Mesendoderm (in vitro differentiated cells): ENCODE data around the gene MMP8.
"Not testable (repeated sequence)": the region's sequence is repeated elsewhere in the genome, so short reads cannot be mapped to it uniquely, and the experiment has no call there.

ENCODE experiments used
- DNase-seq: peaks from one replicate; pipeline ENCODE4 v3.0.0; 2013
- H2AK5ac ChIP-seq: 2 replicates; pipeline ENCODE4 v1.6.1; 2013; ENCODE audit warnings: low read length, inconsistent platforms
- H2BK120ac ChIP-seq: 2 replicates; pipeline ENCODE4 v1.6.1; 2013; ENCODE audit warnings: low read depth, mild to moderate bottlenecking, low read length, moderate library complexity, mixed read lengths
- H2BK15ac ChIP-seq: replicated peaks from 2 replicates; pipeline ENCODE4 v1.6.1; 2013; ENCODE audit warnings: low read depth, mild to moderate bottlenecking, moderate library complexity
- H2BK5ac ChIP-seq: 2 replicates; pipeline ENCODE4 v1.6.1; 2013; ENCODE audit warnings: low read length, inconsistent platforms
- H3K18ac ChIP-seq: 2 replicates; pipeline ENCODE4 v1.6.1; 2013; ENCODE audit warnings: mild to moderate bottlenecking, low read length, mixed read lengths
- H3K23ac ChIP-seq: one replicate; pipeline ENCODE4 v1.6.1; 2013; ENCODE audit warnings: low read length
- H3K27ac ChIP-seq: 2 replicates; pipeline ENCODE4 v1.5.1; 2013; ENCODE audit warnings: low read depth, mild to moderate bottlenecking, inconsistent platforms, low read length, moderate library complexity
- H3K27me3 ChIP-seq: 2 replicates; pipeline ENCODE4 v1.6.1; 2013; ENCODE audit warnings: low read length, control low read depth, mild to moderate bottlenecking, inconsistent platforms; ENCODE audit not compliant: insufficient read depth, poor library complexity
- H3K36me3 ChIP-seq: 2 replicates; pipeline ENCODE4 v1.6.1; 2013; ENCODE audit warnings: low read length, inconsistent platforms; ENCODE audit not compliant: control insufficient read depth, insufficient read depth
- H3K4ac ChIP-seq: one replicate; pipeline ENCODE4 v1.6.1; 2013; ENCODE audit warnings: low read depth, mild to moderate bottlenecking, low read length, moderate library complexity
- H3K4me1 ChIP-seq: 2 replicates; pipeline ENCODE4 v1.6.1; 2013; ENCODE audit warnings: low read depth, low read length, inconsistent platforms; ENCODE audit not compliant: control insufficient read depth
- H3K4me2 ChIP-seq: 2 replicates; pipeline ENCODE4 v1.6.1; 2013; ENCODE audit warnings: low read length
- H3K4me3 ChIP-seq: 2 replicates; pipeline ENCODE4 v1.5.1; 2013; ENCODE audit warnings: mild to moderate bottlenecking, low read length
- H3K56ac ChIP-seq: one replicate; pipeline ENCODE4 v1.6.1; 2013; ENCODE audit warnings: low read length
- H3K79me1 ChIP-seq: 2 replicates; pipeline ENCODE4 v1.6.1; 2013; ENCODE audit warnings: low read length, inconsistent platforms
- H3K79me2 ChIP-seq: 2 replicates; pipeline ENCODE4 v1.6.1; 2013; ENCODE audit warnings: mild to moderate bottlenecking, low read length; ENCODE audit not compliant: control insufficient read depth, insufficient read depth
- H3K9ac ChIP-seq: 2 replicates; pipeline ENCODE4 v1.6.1; 2013; ENCODE audit warnings: low read length, inconsistent platforms
- H4K5ac ChIP-seq: one replicate; pipeline ENCODE4 v1.6.1; 2013; ENCODE audit warnings: low read length
- H4K8ac ChIP-seq: one replicate; pipeline ENCODE4 v1.6.1; 2013; ENCODE audit warnings: low read depth, mild to moderate bottlenecking, control low read depth, low read length, moderate library complexity
- WGBS: extraction: QIAGEN DNeasy Blood & Tissue Kit; methylation state at CpG from one replicate; pipeline ENCODE4 v1.1.7; 2013; ENCODE audit warnings: low lambda C conversion rate, missing lambda C conversion rate; ENCODE audit not compliant: insufficient coverage; ENCODE audit errors: extremely low coverage; 5-methylcytosine and 5-hydroxymethylcytosine counted together

The MMP8 gene

GRCh38 chr11:102753267-102753666 is 28.5 kb upstream of the MMP8 start:
- H3K4me2 ChIP-seq = no peak overlapping the region
- no peak for DNase-seq
- H3K79me1 ChIP-seq = no peaks in the 10 kb centered on the region
- no peak overlapping the region for H2BK120ac ChIP-seq
- no peak overlapping the region for H4K8ac ChIP-seq
- H3K18ac ChIP-seq = no peak overlapping the region
- H3K9ac ChIP-seq = no peak overlapping the region
- H3K56ac ChIP-seq = no peak overlapping the region
- no peak overlapping the region for H3K27ac ChIP-seq
- no peaks in the 10 kb centered on the region for H3K27me3 ChIP-seq
- H4K5ac ChIP-seq = no peak overlapping the region
- no peaks in the 10 kb centered on the region for H3K36me3 ChIP-seq
- H3K79me2 ChIP-seq = no peaks in the 10 kb centered on the region
- no peak overlapping the region for H2BK15ac ChIP-seq
- no peak overlapping the region for H2AK5ac ChIP-seq
- no peaks in the 10 kb centered on the region for H3K4me1 ChIP-seq
- no peak overlapping the region for H3K4ac ChIP-seq
- no peak overlapping the region for H3K4me3 ChIP-seq
- H2BK5ac ChIP-seq = no peak overlapping the region
- no peak overlapping the region for H3K23ac ChIP-seq
- no CpG with 5 or more reads among the region's 1 CpG for WGBS

DNA sequence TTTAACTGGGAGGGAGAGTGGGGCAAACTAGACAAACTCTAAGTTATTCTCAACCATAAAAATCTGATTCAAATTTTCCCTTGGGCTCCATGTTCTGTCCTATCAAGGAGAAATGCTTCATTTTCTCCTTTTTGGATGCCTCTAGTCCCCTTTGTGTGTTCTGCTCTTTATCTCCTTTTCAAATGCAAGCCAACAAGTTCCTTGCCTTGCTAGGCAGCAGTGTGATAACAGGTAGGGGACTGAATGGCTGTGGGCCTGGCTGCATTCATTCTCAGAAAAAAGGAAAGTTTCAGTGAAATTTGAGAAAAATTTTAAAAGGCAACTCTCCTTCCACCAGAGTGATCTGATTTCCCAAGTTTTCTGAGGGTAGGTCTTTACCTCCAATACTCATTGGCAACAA is 26.9 kb upstream of the MMP8 start:
- Histone ChIP-seq H3K4me1 (no peaks in the 10 kb centered on the region), H3K36me3 (no peaks in the 10 kb centered on the region), H3K27me3 (no peaks in the 10 kb centered on the region), H3K79me2 (no peaks in the 10 kb centered on the region), H3K18ac (no peak overlapping the region), H2AK5ac (no peak overlapping the region), H3K4me3 (no peak overlapping the region), H3K4me2 (no peak overlapping the region), H3K56ac (no peak overlapping the region), H2BK15ac (no peak overlapping the region), H4K5ac (no peak overlapping the region), H3K79me1 (no peaks in the 10 kb centered on the region), H3K27ac (no peak overlapping the region), H2BK5ac (no peak overlapping the region), H3K4ac (no peak overlapping the region), H3K9ac (no peak overlapping the region), H3K23ac (no peak overlapping the region), H4K8ac (no peak overlapping the region), H2BK120ac (no peak overlapping the region)
- DNase-seq = no peak

- Histone ChIP-seq H2BK120ac (no peak overlapping the region), H3K18ac (no peak overlapping the region), H3K79me1 (no peaks in the 10 kb centered on the region), H2AK5ac (no peak overlapping the region), H3K56ac (no peak overlapping the region), H3K4me3 (no peak overlapping the region), H3K4me2 (no peak overlapping the region), H4K5ac (no peak overlapping the region), H4K8ac (no peak overlapping the region), H3K27ac (no peak overlapping the region), H3K4ac (no peak overlapping the region), H2BK15ac (no peak overlapping the region), H3K27me3 (no peaks in the 10 kb centered on the region), H3K4me1 (no peaks in the 10 kb centered on the region), H3K23ac (no peak overlapping the region), H2BK5ac (no peak overlapping the region), H3K79me2 (no peaks in the 10 kb centered on the region), H3K36me3 (no peaks in the 10 kb centered on the region), H3K9ac (no peak overlapping the region)
- DNase-seq = no peak
Measured at GRCh38 chr11:102749101-102749722, 24.5 kb upstream of the MMP8 start.

- not testable (repeated sequence) for H3K56ac ChIP-seq, H3K18ac ChIP-seq, H3K23ac ChIP-seq, H3K79me1 ChIP-seq, H2BK15ac ChIP-seq, DNase-seq, H3K4me1 ChIP-seq, H3K36me3 ChIP-seq, H3K9ac ChIP-seq, H3K4ac ChIP-seq, H2BK5ac ChIP-seq, H4K5ac ChIP-seq, H3K27me3 ChIP-seq, H3K4me3 ChIP-seq, H4K8ac ChIP-seq, H2BK120ac ChIP-seq, H2AK5ac ChIP-seq, H3K79me2 ChIP-seq, H3K27ac ChIP-seq, H3K4me2 ChIP-seq
- no CpG with 5 or more reads among the region's 32 CpGs for WGBS
Measured at GRCh38 chr11:102746746-102747578, 22.2 kb upstream of the MMP8 start.

DNA sequence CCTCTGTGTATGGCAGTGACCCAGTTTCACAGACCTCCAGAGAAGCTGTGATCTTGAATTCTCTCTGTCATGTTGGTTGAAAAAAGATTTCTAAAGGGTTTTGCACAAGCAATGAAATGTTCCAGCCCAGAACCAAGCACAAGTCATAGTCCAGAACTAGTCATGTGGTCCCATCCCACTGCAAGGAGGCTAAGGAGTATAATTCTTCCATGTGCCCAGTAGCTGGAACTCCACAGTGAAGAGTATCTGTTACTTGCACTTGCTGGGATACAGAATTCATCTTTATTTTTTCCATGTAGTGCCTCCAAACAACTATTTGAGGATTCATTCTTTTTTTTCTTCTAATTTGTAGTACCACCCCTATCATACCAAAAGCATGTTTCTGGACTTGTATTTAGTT is 9.9 kb upstream of the MMP8 start:
- no peak overlapping the region for H4K8ac ChIP-seq
- H3K4me2 ChIP-seq = no peak overlapping the region
- H3K9ac ChIP-seq = no peak overlapping the region
- no peak overlapping the region for H2BK15ac ChIP-seq
- H2BK5ac ChIP-seq = no peak overlapping the region
- no peak overlapping the region for H2BK120ac ChIP-seq
- H3K36me3 ChIP-seq = no peaks in the 10 kb centered on the region
- no peak overlapping the region for H3K27ac ChIP-seq
- peak; percentile 23 for DNase-seq
- H3K79me2 ChIP-seq = no peaks in the 10 kb centered on the region
- no peak overlapping the region for H3K56ac ChIP-seq
- H3K23ac ChIP-seq = no peak overlapping the region
- H3K4me3 ChIP-seq = no peak overlapping the region
- H3K4me1 ChIP-seq = no peaks in the 10 kb centered on the region
- H3K4ac ChIP-seq = no peak overlapping the region
- H3K27me3 ChIP-seq = no peaks in the 10 kb centered on the region
- no peak overlapping the region for H2AK5ac ChIP-seq
- H3K79me1 ChIP-seq = no peaks in the 10 kb centered on the region
- no peak overlapping the region for H4K5ac ChIP-seq
- no peak overlapping the region for H3K18ac ChIP-seq
